ENCODE data around the gene ARL4A.

DNA sequence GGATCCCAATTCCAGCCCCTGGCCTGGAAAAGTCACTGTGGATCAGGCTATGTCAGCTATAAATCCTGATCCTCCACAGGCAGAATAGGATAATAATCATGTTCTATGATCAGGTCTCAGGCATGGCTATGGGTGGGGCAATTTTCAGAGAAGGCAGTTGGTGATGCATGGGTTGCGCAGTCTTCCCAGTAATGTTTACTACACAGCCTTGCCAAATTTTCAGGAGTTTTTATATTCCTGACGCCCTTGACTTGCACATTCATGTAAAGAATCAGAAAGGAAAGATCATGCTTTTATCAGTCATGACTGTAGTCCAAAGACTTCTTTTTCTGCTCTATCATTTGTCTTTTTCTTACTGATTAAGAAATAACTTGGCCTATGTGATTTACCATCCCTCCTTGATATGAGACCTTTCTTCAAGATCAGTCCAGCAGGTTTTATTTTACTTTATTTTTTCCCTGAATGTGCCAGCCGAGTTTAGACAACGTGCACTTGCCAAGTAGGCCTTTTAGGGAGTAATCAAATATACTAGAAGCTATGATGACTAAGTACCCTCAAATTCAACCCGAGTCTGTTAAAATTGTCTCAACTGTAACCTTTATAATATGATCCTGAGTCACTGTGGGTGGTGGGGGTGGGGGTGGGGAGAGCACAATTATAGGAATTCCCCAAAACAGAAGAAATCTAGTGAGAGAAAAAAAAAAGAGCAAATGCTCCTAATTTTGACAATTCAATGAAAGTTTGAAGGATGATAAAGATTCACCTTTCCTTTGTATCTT, 31.9 kb downstream of the ARL4A start:
- TF ChIP-seq, protein P1, sequence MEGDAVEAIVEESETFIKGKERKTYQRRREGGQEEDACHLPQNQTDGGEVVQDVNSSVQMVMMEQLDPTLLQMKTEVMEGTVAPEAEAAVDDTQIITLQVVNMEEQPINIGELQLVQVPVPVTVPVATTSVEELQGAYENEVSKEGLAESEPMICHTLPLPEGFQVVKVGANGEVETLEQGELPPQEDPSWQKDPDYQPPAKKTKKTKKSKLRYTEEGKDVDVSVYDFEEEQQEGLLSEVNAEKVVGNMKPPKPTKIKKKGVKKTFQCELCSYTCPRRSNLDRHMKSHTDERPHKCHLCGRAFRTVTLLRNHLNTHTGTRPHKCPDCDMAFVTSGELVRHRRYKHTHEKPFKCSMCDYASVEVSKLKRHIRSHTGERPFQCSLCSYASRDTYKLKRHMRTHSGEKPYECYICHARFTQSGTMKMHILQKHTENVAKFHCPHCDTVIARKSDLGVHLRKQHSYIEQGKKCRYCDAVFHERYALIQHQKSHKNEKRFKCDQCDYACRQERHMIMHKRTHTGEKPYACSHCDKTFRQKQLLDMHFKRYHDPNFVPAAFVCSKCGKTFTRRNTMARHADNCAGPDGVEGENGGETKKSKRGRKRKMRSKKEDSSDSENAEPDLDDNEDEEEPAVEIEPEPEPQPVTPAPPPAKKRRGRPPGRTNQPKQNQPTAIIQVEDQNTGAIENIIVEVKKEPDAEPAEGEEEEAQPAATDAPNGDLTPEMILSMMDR (IDR thresholded peaks at IDR 0.05; ENCODE audit: low read depth, low read length), result no peak
- no peak for TF ChIP-seq EZH2phosphoT487 (IDR thresholded peaks at IDR 0.05; ENCODE audit: low read depth)

Measured in OCI-LY3 (cell line).